AG04449 (cell line): ENCODE measurements around the gene CCHCR1.

Experiments used
- CTCF ChIA-PET: fragments of 350-600 bp; formaldehyde crosslinking; extraction: SDS; loops from one replicate; lab custom pipeline; 2021; ENCODE audit warnings: antibody characterized with exemption; lab: Yijun Ruan, JAX
- POLR2A ChIA-PET: fragments of 400-600, 350-600 bp; formaldehyde crosslinking; extraction: SDS; loops from one replicate; lab custom pipeline; 2020; ENCODE audit warnings: antibody characterized with exemption, inconsistent platforms; lab: Yijun Ruan, JAX
- DNase-seq: peaks from one replicate; pipeline ENCODE4 v3.0.0-alpha.2; 2010; ENCODE audit warnings: low read depth, low spot score
- H3K4me3 ChIP-seq: 2 replicates; pipeline ENCODE4 v1.5.1; 2011; ENCODE audit warnings: low read depth, mild to moderate bottlenecking, control low read depth, low read length
- CTCF ChIP-seq: IDR thresholded peaks from one replicate; pipeline ENCODE4 v1.5.1; 2011; ENCODE audit warnings: mild to moderate bottlenecking, moderate library complexity, low read length, control low read depth, inconsistent platforms; ENCODE audit not compliant: insufficient read depth; ENCODE audit errors: missing control alignments

Gene CCHCR1

GRCh38 chr6:31131595-31131994 is 26.0 kb downstream of the CCHCR1 start:
- no peak for DNase-seq
- ChIA-PET CTCF (interaction anchor here (0.9 to 26.1 kb wide), 7 partner anchors 7 to 236 kb away, joined by 3 to 505 read pairs (median 16); partner anchors contain the start of genes C6orf15, CDSN, PSORS1C1 and PSORS1C2), POLR2A (no interaction called here)
- no peak overlapping the region for H3K4me3 ChIP-seq
- TF ChIP-seq CTCF: no peak

- no peak for TF ChIP-seq CTCF
- no peak overlapping the region for H3K4me3 ChIP-seq
- no peak for DNase-seq
- ChIA-PET CTCF (interaction anchor here (1.0 to 26.1 kb wide), 6 partner anchors 8 to 236 kb away, joined by 3 to 505 read pairs (median 58); partner anchors contain the start of genes C6orf15, CDSN, PSORS1C1 and PSORS1C2), POLR2A (no interaction called here)
Measured at GRCh38 chr6:31130751-31131150, 26.9 kb downstream of the CCHCR1 start.

DNA sequence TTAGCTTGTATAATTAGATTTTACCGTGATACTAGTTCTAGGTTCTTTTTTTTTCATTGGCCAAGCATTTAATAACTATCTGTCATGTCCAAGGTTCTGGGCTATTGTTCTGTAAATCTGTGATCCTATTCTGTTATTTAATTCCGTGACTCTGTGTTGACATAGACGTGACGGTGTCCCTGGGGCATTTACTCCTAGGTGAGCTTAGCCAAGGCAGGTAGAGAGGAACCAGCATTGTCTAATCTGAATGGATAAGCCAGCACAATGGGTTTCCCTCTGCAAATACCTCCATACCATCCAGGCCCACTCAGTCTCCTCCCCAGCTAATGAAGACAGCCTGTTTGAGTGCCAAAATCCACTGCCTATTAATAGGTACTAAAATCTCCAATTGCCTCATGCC is 28.5 kb downstream of the CCHCR1 start:
- DNase-seq: no peak
- ChIA-PET POLR2A (no interaction called here), CTCF (interaction anchor here (0.9 to 11.1 kb wide), 21 partner anchors 10 to 306 kb away, joined by 3 to 162 read pairs (median 4); partner anchors contain the start of genes C6orf15, CCHCR1, CDSN and PSORS1C1)
- no peak for TF ChIP-seq CTCF
- H3K4me3 ChIP-seq: no peak overlapping the region

- CTCF ChIA-PET: interaction anchor here (0.9 to 11.1 kb wide), 27 partner anchors 11 to 646 kb away, joined by 3 to 162 read pairs (median 5); partner anchors contain the start of genes C6orf15, CCHCR1, CDSN and PSORS1C1
- peak; percentile 68 for TF ChIP-seq CTCF
- H3K4me3 ChIP-seq: no peak overlapping the region
- POLR2A ChIA-PET: no interaction called here
- no peak for DNase-seq
Measured at GRCh38 chr6:31128093-31128676, 29.4 kb downstream of the CCHCR1 start.

- POLR2A ChIA-PET: interaction anchor here (0.5 to 1.3 kb wide), 2 partner anchors 32 to 66 kb away, joined by 3 read pairs; partner anchors contain the start of gene TCF19
- DNase-seq: no peak
- H3K4me3 ChIP-seq: no peak overlapping the region
- TF ChIP-seq CTCF: no peak
- CTCF ChIA-PET: interaction anchor here (0.8 to 11.1 kb wide), 20 partner anchors 11 to 298 kb away, joined by 3 to 162 read pairs (median 5); partner anchors contain the start of genes C6orf15, CCHCR1, CDSN and PSORS1C1
Measured at GRCh38 chr6:31126396-31127175, 31.0 kb downstream of the CCHCR1 start.
